Breast epithelium (tissue), 3 donors: Measurements from ENCODE around the gene BTBD7.

ENCODE experiments used
- POLR2A ChIP-seq: fragments of 450-650 bp; IDR thresholded peaks from one replicate; pipeline ENCODE4 v1.6.1; 2016; ENCODE audit warnings: antibody characterized with exemption, mild to moderate bottlenecking, moderate library complexity
- POLR2AphosphoS5 ChIP-seq, 3 donors: sonication (generic); formaldehyde crosslinking; IDR thresholded peaks; one replicate each; pipeline ENCODE4 v1.6.1; 2017; ENCODE audit warnings: antibody characterized with exemption in 3 of 3
- TF ChIP-seq, protein P1 (sequence below), 3 donors: fragments of 450-650 bp; IDR thresholded peaks; one replicate each; pipeline ENCODE4 v1.5.1; 2016 to 2017; ENCODE audit warnings: antibody characterized with exemption in 3 of 3, mild to moderate bottlenecking in 3 of 3, moderate library complexity in 3 of 3

DNA sequence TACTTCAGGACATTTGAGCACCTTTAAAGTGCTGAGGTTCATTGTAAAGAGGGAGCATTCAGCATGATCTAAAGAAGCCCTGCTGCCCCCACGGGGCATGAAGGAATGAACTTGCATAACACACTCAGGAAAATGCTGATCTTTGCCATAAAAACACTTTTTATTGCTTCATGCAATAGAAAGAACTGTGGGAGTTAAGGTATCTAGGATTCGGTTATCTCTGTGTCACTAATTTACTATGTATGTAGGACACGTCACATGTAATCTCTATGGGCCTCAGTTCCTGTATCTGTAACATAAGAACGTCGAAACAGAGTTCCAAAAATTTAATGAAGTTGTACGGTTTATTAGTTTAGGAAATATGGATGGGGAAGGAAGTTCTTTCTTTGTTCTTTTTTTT is 33.0 kb downstream of the BTBD7 start:
- TF ChIP-seq POLR2A (no peak), POLR2AphosphoS5 (IDR thresholded peaks at IDR 0.05) (no peak)
- TF ChIP-seq, protein P1, sequence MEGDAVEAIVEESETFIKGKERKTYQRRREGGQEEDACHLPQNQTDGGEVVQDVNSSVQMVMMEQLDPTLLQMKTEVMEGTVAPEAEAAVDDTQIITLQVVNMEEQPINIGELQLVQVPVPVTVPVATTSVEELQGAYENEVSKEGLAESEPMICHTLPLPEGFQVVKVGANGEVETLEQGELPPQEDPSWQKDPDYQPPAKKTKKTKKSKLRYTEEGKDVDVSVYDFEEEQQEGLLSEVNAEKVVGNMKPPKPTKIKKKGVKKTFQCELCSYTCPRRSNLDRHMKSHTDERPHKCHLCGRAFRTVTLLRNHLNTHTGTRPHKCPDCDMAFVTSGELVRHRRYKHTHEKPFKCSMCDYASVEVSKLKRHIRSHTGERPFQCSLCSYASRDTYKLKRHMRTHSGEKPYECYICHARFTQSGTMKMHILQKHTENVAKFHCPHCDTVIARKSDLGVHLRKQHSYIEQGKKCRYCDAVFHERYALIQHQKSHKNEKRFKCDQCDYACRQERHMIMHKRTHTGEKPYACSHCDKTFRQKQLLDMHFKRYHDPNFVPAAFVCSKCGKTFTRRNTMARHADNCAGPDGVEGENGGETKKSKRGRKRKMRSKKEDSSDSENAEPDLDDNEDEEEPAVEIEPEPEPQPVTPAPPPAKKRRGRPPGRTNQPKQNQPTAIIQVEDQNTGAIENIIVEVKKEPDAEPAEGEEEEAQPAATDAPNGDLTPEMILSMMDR (IDR thresholded peaks at IDR 0.05), result no peak
